Rectal smooth muscle tissue (tissue), 1 donor: ENCODE data around the gene STAT6.

Experiments used
- H3K27ac ChIP-seq: one replicate; pipeline ENCODE4 v1.7.0; 2013; ENCODE audit warnings: low read depth, low read length, inconsistent platforms
- H3K27me3 ChIP-seq: one replicate; pipeline ENCODE4 v1.7.0; 2013; ENCODE audit warnings: low read length; ENCODE audit not compliant: control insufficient read depth, insufficient read depth
- H3K36me3 ChIP-seq: one replicate; pipeline ENCODE4 v1.7.0; 2013; ENCODE audit warnings: low read length; ENCODE audit not compliant: control insufficient read depth, insufficient read depth
- H3K4me1 ChIP-seq: one replicate; pipeline ENCODE4 v1.7.0; 2013; ENCODE audit warnings: low read length; ENCODE audit not compliant: control insufficient read depth, insufficient read depth
- H3K4me3 ChIP-seq: one replicate; pipeline ENCODE4 v1.7.0; 2013; ENCODE audit warnings: low read length
- H3K9ac ChIP-seq: one replicate; pipeline ENCODE4 v1.7.0; 2013; ENCODE audit warnings: low read length

STAT6 gene

GRCh38 chr12:57111031-57111734 is at the start of gene STAT6:
STAT6 (minus strand) TSS chr12:57111362; CDS start chr12:57108278, 3,084 bp downstream.
- no peaks in the 10 kb centered on the region for H3K27me3 ChIP-seq
- H3K4me3 ChIP-seq = peak within 1 kb of the TSS; percentile 82
- peaks cover 11% of the 10 kb centered on the region for H3K36me3 ChIP-seq
- peak within 1 kb of the TSS; percentile 99 for H3K27ac ChIP-seq
- peak within 1 kb of the TSS; percentile 36 for H3K9ac ChIP-seq
- peaks cover 16% of the 10 kb centered on the region for H3K4me1 ChIP-seq

DNA sequence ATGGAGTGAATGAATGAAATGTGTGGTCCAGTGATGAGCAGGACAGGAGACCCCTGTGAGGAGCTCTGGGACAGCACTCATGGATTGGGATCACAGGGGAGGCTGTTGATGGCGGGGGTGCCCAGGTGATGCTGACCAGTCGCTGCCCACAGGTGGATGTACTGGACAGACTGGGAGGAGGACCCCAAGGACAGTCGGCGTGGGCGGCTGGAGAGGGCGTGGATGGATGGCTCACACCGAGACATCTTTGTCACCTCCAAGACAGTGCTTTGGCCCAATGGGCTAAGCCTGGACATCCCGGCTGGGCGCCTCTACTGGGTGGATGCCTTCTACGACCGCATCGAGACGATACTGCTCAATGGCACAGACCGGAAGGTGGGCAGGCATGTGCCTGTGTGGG is 49.6 kb upstream of the STAT6 start:
- Histone ChIP-seq H3K9ac (no peak overlapping the region), H3K27ac (no peak overlapping the region)

GRCh38 chr12:57160040-57160439 is 48.9 kb upstream of the STAT6 start:
- H3K4me3 ChIP-seq = no peak overlapping the region
- no peak overlapping the region for H3K9ac ChIP-seq
- H3K27me3 ChIP-seq = no peaks in the 10 kb centered on the region
- H3K27ac ChIP-seq = no peak overlapping the region
- H3K36me3 ChIP-seq = peaks cover 48% of the 10 kb centered on the region
- peaks cover 2% of the 10 kb centered on the region for H3K4me1 ChIP-seq

More for the DNA sequence above, 49.6 kb upstream of the STAT6 start:
- peaks cover 47% of the 10 kb centered on the region for H3K36me3 ChIP-seq
- no peak overlapping the region for H3K4me3 ChIP-seq
- H3K4me1 ChIP-seq = peaks cover 2% of the 10 kb centered on the region
- no peaks in the 10 kb centered on the region for H3K27me3 ChIP-seq

DNA sequence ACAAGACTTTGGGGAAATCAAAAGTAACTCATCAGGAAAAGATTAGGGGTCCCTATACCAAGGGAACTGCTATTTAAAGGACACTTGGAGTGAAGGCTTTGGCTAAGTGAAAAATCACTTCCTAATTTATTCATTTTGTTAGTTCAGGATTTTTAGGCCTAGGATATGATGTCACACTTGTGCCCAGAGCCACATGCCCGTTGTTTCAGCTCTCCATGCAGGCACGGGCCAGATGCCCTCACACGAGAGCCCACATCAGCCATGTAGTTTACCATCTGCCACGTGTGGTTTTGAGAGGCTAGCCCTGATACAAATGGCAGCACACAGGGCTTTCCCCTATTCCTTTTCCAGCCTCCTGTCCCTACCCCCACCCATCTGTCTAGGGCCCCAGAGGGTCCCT is 48.1 kb upstream of the STAT6 start:
- H3K27me3 ChIP-seq = no peaks in the 10 kb centered on the region
- peaks cover 56% of the 10 kb centered on the region for H3K36me3 ChIP-seq
- no peak overlapping the region for H3K4me3 ChIP-seq
- H3K4me1 ChIP-seq = peaks cover 2% of the 10 kb centered on the region
- no peak overlapping the region for H3K27ac ChIP-seq
- H3K9ac ChIP-seq = no peak overlapping the region

DNA sequence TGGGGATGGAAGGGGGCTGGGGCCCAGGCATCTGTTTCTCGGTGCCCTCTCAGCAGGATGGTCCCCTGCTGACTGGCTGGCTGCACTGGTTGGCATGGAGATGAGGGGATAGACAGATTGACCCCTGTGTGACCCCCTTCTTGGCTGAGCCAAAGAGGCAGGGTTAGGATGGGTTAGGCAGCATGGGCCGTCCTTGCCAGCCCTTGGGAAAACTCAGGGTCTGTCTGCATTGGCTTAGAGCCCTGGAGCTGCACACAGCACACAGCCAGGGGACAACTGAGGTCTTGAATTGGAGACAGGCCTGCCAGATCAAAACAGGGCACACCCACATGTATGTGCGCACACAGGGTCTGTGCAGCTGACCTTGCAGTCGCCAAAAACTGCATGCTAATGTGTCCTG is 47.5 kb upstream of the STAT6 start:
- Histone ChIP-seq H3K9ac (no peak overlapping the region), H3K27me3 (no peaks in the 10 kb centered on the region), H3K36me3 (peaks cover 59% of the 10 kb centered on the region), H3K4me1 (peaks cover 2% of the 10 kb centered on the region), H3K4me3 (no peak overlapping the region), H3K27ac (no peak overlapping the region)

DNA sequence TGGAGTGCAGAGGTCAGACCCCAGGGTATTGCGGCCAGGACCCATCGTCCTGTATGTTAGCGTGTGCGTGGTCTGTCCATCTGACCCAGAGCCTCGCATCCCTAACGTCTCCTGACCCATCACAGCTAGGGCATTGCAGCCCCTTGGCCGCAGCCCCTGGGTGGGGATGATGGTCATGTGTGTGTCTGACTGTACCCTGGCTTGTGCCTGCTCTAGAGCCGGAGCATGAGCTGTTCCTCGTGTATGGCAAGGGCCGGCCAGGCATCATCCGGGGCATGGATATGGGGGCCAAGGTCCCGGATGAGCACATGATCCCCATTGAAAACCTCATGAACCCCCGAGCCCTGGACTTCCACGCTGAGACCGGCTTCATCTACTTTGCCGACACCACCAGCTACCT is 47.0 kb upstream of the STAT6 start:
- H3K9ac ChIP-seq = no peak overlapping the region
- H3K36me3 ChIP-seq = peaks cover 59% of the 10 kb centered on the region
- no peaks in the 10 kb centered on the region for H3K27me3 ChIP-seq
- no peak overlapping the region for H3K27ac ChIP-seq
- H3K4me1 ChIP-seq = peaks cover 3% of the 10 kb centered on the region
- H3K4me3 ChIP-seq = no peak overlapping the region

DNA sequence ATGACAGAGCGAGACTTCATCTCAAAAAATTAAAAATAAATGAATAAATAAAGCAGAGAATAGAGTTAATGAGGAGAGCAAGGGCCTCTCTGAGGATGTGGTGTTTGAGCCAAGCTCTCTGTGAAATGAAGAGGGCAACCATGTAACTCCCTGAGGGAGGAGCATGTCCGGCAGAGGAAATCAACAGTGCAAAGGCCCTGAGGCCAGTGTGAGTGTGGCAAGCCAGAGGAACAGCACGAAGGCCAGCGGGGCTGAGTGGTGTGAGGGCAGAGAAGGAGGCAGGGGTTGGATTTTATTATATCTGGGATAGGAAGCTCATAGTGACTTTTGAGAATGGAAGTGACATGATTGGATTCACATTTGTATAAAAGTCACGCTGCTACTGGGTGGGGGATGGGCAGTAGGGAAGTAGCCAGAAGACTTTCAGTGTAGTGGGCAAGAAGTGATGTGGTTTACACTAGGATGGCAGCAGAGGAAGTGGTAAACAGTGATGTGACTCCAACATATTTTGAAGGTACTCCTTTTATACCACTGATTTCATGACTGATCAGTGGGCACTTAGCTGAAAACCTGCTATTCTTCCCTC is 46.5 kb upstream of the STAT6 start:
- Histone ChIP-seq H3K36me3 (peaks cover 54% of the 10 kb centered on the region), H3K4me3 (no peak overlapping the region), H3K27me3 (no peaks in the 10 kb centered on the region), H3K4me1 (peaks cover 5% of the 10 kb centered on the region), H3K9ac (no peak overlapping the region), H3K27ac (no peak overlapping the region)

DNA sequence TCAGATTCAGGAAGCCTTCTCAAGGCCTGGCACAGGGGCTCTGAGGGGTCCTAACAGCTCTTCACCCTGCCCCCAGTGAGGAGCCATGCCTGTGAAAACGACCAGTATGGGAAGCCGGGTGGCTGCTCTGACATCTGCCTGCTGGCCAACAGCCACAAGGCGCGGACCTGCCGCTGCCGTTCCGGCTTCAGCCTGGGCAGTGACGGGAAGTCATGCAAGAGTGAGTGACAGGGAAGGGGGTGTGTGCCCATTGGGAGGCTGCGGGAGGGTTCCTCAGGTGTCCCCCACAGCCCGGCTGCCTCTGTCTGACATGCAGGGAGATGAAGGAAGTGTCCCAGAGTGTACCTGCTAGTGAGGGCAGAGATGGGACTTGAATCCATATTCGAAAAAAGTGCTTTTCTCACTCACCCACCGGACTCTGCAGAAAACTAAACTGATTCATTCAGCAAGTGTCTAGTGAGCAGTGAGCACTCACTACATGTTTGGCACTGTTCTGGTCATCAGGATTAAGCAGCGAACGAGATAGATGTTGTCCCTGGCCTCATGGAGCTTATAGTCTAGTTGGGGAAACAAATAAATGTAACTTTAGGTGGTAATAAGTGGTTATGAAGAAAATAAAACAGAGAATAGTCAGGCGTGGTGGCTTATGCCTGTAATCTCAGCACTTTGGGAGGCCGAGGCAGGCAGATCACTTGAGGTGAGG is 45.7 kb upstream of the STAT6 start:
- no peak overlapping the region for H3K27ac ChIP-seq
- peaks cover 46% of the 10 kb centered on the region for H3K36me3 ChIP-seq
- peaks cover 12% of the 10 kb centered on the region for H3K4me1 ChIP-seq

GRCh38 chr12:57154804-57155434 is 43.8 kb upstream of the STAT6 start:
- H3K9ac ChIP-seq = no peak overlapping the region
- peaks cover 27% of the 10 kb centered on the region for H3K4me1 ChIP-seq
- no peak overlapping the region for H3K27ac ChIP-seq
- no peak overlapping the region for H3K4me3 ChIP-seq
- no peaks in the 10 kb centered on the region for H3K27me3 ChIP-seq
- peaks cover 33% of the 10 kb centered on the region for H3K36me3 ChIP-seq

More for the DNA sequence above, 45.7 kb upstream of the STAT6 start:
- Histone ChIP-seq H3K4me3 (no peak overlapping the region), H3K9ac (no peak overlapping the region), H3K27me3 (no peaks in the 10 kb centered on the region)

GRCh38 chr12:57154076-57154475 is 42.9 kb upstream of the STAT6 start:
- Histone ChIP-seq H3K36me3 (peaks cover 30% of the 10 kb centered on the region), H3K27me3 (no peaks in the 10 kb centered on the region), H3K27ac (no peak overlapping the region), H3K4me1 (peaks cover 26% of the 10 kb centered on the region), H3K4me3 (no peak overlapping the region), H3K9ac (no peak overlapping the region)

GRCh38 chr12:57153415-57153997 is 42.3 kb upstream of the STAT6 start:
- Histone ChIP-seq H3K36me3 (peaks cover 29% of the 10 kb centered on the region), H3K4me3 (no peak overlapping the region), H3K27ac (peak overlapping the region; percentile 74), H3K27me3 (no peaks in the 10 kb centered on the region), H3K9ac (no peak overlapping the region), H3K4me1 (peaks cover 25% of the 10 kb centered on the region)

GRCh38 chr12:57152639-57153038 is 41.5 kb upstream of the STAT6 start:
- H3K4me1 ChIP-seq = peaks cover 25% of the 10 kb centered on the region
- no peak overlapping the region for H3K9ac ChIP-seq

More at GRCh38 chr12:57152639-57153038, 41.5 kb upstream of the STAT6 start:
- peak overlapping the region; percentile 74 for H3K27ac ChIP-seq
- H3K4me3 ChIP-seq = peak overlapping the region; percentile 10
- H3K36me3 ChIP-seq = peaks cover 25% of the 10 kb centered on the region
- H3K27me3 ChIP-seq = no peaks in the 10 kb centered on the region
